H1 (cell line): Measurements from ENCODE around the gene ADGRB2. TPM values are rescaled to one million over a fixed set of nuclear protein-coding genes. Genes with fewer than 3 reads are reported as not detected.

Experiments used
- CTCF ChIA-PET: fragments of 300-600 bp; sonication (Branson Sonifier 250); formaldehyde crosslinking; loops from one replicate; lab custom pipeline; 2021; ENCODE audit not compliant: partially characterized antibody; lab: Charles Lee
- POLR2A ChIA-PET: fragments of 300-600 bp; sonication (Branson Sonifier 250); formaldehyde crosslinking; loops from one replicate; lab custom pipeline; 2021; ENCODE audit warnings: inconsistent platforms; ENCODE audit not compliant: partially characterized antibody; lab: Charles Lee
- DNase-seq, 2 experiments: peaks; one replicate each; pipeline versions ENCODE4 v3.0.0 to v3.0.0-alpha.2; 2010 to 2022; ENCODE audit warnings: low spot score in 2 of 2, low read depth in 1 of 2, mixed read lengths in 1 of 2
- FAIRE-seq: peaks from 2 replicates; lab custom pipeline; 2011; peaks lifted over from hg19 to GRCh38; lab: Jason Lieb, UNC
- H2AFZ ChIP-seq: 2 replicates; pipeline ENCODE4 v1.8.1; 2012; ENCODE audit warnings: low read length, inconsistent platforms
- H2AK5ac ChIP-seq: 2 replicates; pipeline ENCODE4 v1.6.1; 2013; ENCODE audit warnings: low read depth, low read length
- H2BK120ac ChIP-seq: replicated peaks from 2 replicates; pipeline ENCODE3; 2013; ENCODE audit warnings: low read depth, low read length, inconsistent platforms
- H2BK12ac ChIP-seq: 2 replicates; pipeline ENCODE4 v1.6.1; 2013; ENCODE audit warnings: low read depth, low read length
- H2BK15ac ChIP-seq: 2 replicates; pipeline ENCODE4 v1.6.1; 2013; ENCODE audit warnings: low read length
- H2BK20ac ChIP-seq: 2 replicates; pipeline ENCODE4 v1.6.1; 2013; ENCODE audit warnings: low read length
- H2BK5ac ChIP-seq: 2 replicates; pipeline ENCODE4 v1.6.1; 2013; ENCODE audit warnings: low read depth, low read length
- H3K14ac ChIP-seq: 2 replicates; pipeline ENCODE4 v1.6.1; 2013; ENCODE audit warnings: inconsistent platforms; ENCODE audit not compliant: insufficient read length
- H3K18ac ChIP-seq: 2 replicates; pipeline ENCODE4 v1.6.1; 2013; ENCODE audit warnings: low read length; ENCODE audit errors: extremely low read depth
- H3K23ac ChIP-seq: 2 replicates; pipeline ENCODE4 v1.6.1; 2013; ENCODE audit warnings: inconsistent platforms; ENCODE audit not compliant: insufficient read length
- H3K23me2 ChIP-seq: 2 replicates; pipeline ENCODE4 v1.6.1; 2013; ENCODE audit warnings: low read depth, low read length
- H3K27ac ChIP-seq: 2 replicates; pipeline ENCODE4 v1.6.1; 2011; ENCODE audit warnings: low read depth, low read length, inconsistent platforms
- H3K27me3 ChIP-seq, 4 experiments: replicated peaks in 1 of 4; 1 replicate in 1 of 4; 2 replicates in 3 of 4; pipeline versions ENCODE4 v1.6.1 to v1.8.1; 2011 to 2013; ENCODE audit warnings: low read length in 3 of 4, mild to moderate bottlenecking in 3 of 4, inconsistent platforms in 2 of 4, mixed read lengths in 2 of 4, moderate library complexity in 1 of 4; ENCODE audit not compliant: control insufficient read depth in 3 of 4, insufficient read depth in 3 of 4; ENCODE audit errors: extremely low read depth in 1 of 4
- H3K36me3 ChIP-seq, 4 experiments: 2 replicates each; pipeline versions ENCODE4 v1.6.1 to v1.8.1; 2011 to 2013; ENCODE audit warnings: mild to moderate bottlenecking in 4 of 4, low read length in 3 of 4, moderate library complexity in 2 of 4, control low read depth in 1 of 4, inconsistent platforms in 1 of 4; ENCODE audit not compliant: insufficient read depth in 4 of 4, control insufficient read depth in 2 of 4
- H3K4ac ChIP-seq: replicated peaks from 2 replicates; pipeline ENCODE3; 2013; ENCODE audit warnings: low read length, low read depth, mixed read lengths, inconsistent platforms; ENCODE audit not compliant: insufficient read length
- H3K4me1 ChIP-seq, 4 experiments: replicated peaks in 1 of 4; 1 replicate in 1 of 4; 2 replicates in 3 of 4; pipeline versions ENCODE4 v1.6.1 to v1.8.1; 2011 to 2013; ENCODE audit warnings: low read length in 3 of 4, inconsistent platforms in 2 of 4, mixed read lengths in 1 of 4; ENCODE audit not compliant: insufficient read depth in 4 of 4, control insufficient read depth in 3 of 4
- H3K4me2 ChIP-seq, 2 experiments: 2 replicates each; pipeline versions ENCODE4 v1.6.1 to v1.8.1; 2011 to 2013; ENCODE audit warnings: low read depth in 2 of 2, low read length in 2 of 2, control low read depth in 1 of 2, inconsistent platforms in 1 of 2, mild to moderate bottlenecking in 1 of 2; ENCODE audit not compliant: insufficient read depth in 1 of 2
- H3K4me3 ChIP-seq, 4 experiments: fragments of 200-600, 300-600 bp in 1 of 4; sonication (generic), shearing (Covaris generic), sonication (Bioruptor Twin) in 1 of 4; 2 replicates each; pipeline versions ENCODE4 v1.5.1 to v1.8.1; 2011 to 2016; ENCODE audit warnings: low read length in 4 of 4, low read depth in 3 of 4, control low read depth in 2 of 4, inconsistent platforms in 2 of 4, mild to moderate bottlenecking in 2 of 4, mixed read lengths in 1 of 4, moderate library complexity in 1 of 4; ENCODE audit not compliant: insufficient read depth in 2 of 4; ENCODE audit errors: extremely low read depth in 1 of 4
- H3K56ac ChIP-seq: replicated peaks from 2 replicates; pipeline ENCODE3; 2013; ENCODE audit warnings: low read depth, mild to moderate bottlenecking, mixed read lengths, low read length, inconsistent platforms; ENCODE audit not compliant: insufficient read length
- H3K79me1 ChIP-seq: 2 replicates; pipeline ENCODE4 v1.6.1; 2013; ENCODE audit warnings: low read depth, low read length, control low read depth
- H3K79me2 ChIP-seq, 2 experiments: 2 replicates each; pipeline versions ENCODE4 v1.6.1 to v1.8.1; 2012 to 2013; ENCODE audit warnings: low read length in 2 of 2, mild to moderate bottlenecking in 2 of 2, inconsistent platforms in 1 of 2; ENCODE audit not compliant: insufficient read depth in 2 of 2, control insufficient read depth in 1 of 2
- H3K9ac ChIP-seq, 4 experiments: replicated peaks in 1 of 4; 1 replicate in 1 of 4; 2 replicates in 3 of 4; pipeline versions ENCODE4 v1.6.1 to v1.8.1; 2011 to 2013; ENCODE audit warnings: low read depth in 3 of 4, low read length in 3 of 4, control low read depth in 2 of 4, mild to moderate bottlenecking in 2 of 4, moderate library complexity in 2 of 4, inconsistent platforms in 1 of 4; ENCODE audit errors: extremely low read depth in 1 of 4
- H3K9me3 ChIP-seq, 2 experiments: 2 replicates each; pipeline versions ENCODE4 v1.6.1 to v1.8.1; 2012 to 2013; ENCODE audit warnings: mild to moderate bottlenecking in 2 of 2, moderate library complexity in 2 of 2, control low read depth in 1 of 2, inconsistent platforms in 1 of 2, low read depth in 1 of 2, low read length in 1 of 2, mixed read lengths in 1 of 2; ENCODE audit not compliant: insufficient read depth in 2 of 2
- H4K20me1 ChIP-seq, 2 experiments: replicated peaks in 1 of 2; 2 replicates each; pipeline versions ENCODE3 to v1.8.1; 2011 to 2013; ENCODE audit warnings: inconsistent platforms in 2 of 2, low read length in 2 of 2, mild to moderate bottlenecking in 1 of 2; ENCODE audit not compliant: insufficient read depth in 2 of 2, control insufficient read depth in 1 of 2
- H4K5ac ChIP-seq: 2 replicates; pipeline ENCODE4 v1.6.1; 2013; ENCODE audit warnings: low read length, low read depth, mixed read lengths, inconsistent platforms; ENCODE audit not compliant: insufficient read length
- H4K8ac ChIP-seq: 2 replicates; pipeline ENCODE4 v1.8.0; 2013; ENCODE audit warnings: mild to moderate bottlenecking, moderate library complexity, low read length, inconsistent platforms; ENCODE audit not compliant: insufficient read depth; ENCODE audit errors: extremely low read depth
- H4K91ac ChIP-seq: replicated peaks from 2 replicates; pipeline ENCODE3; 2013; ENCODE audit warnings: low read length, mixed read lengths, inconsistent platforms; ENCODE audit not compliant: insufficient read length
- WGBS, 2 experiments: shearing (Covaris generic) in 1 of 2; methylation state at CpG; one replicate each; pipeline versions ENCODE4 v1.1.6 to v1.1.7; 2013 to 2015; ENCODE audit warnings: low lambda C conversion rate in 2 of 2, mixed read lengths in 2 of 2, inconsistent platforms in 1 of 2, low coverage in 1 of 2, missing lambda C conversion rate in 1 of 2; ENCODE audit not compliant: insufficient replicate concordance in 2 of 2, insufficient coverage in 1 of 2, insufficient read length in 1 of 2; ENCODE audit errors: extremely low coverage in 1 of 2, missing lambda C conversion rate in 1 of 2; 5-methylcytosine and 5-hydroxymethylcytosine counted together
- polyA plus RNA-seq, 7 experiments: library from polyadenylated mRNA; depleted of rRNA in 3 of 7; stranded (reverse) in 5 of 7; unstranded in 2 of 7; fragments of >200 nt in 5 of 7; fragments of 200-250 nt in 2 of 7; gene quantifications; 1 replicate in 5 of 7; 2 replicates in 1 of 7; 4 replicates in 1 of 7; pipeline versions ENCODE4 v1.2.1 to v1.2.3, GENCODE V29; 2011 to 2013; ENCODE audit warnings: missing spikeins in 2 of 7, mixed read lengths in 2 of 7
- total RNA-seq: library from RNA; stranded (reverse); fragmentation: NEBNext Ultra II Directional; extraction: Animal tissue kit (Norgen Biotek cat#: 25700); gene quantifications from 2 replicates; pipeline ENCODE4 v1.2.1, GENCODE V29; 2021

Gene ADGRB2
- total and polyA plus RNA-seq, 2 of the 8 experiments (the other 6 are each of a cell fraction or from before 2014, with no cell fraction given) = 15.6 to 26.2 TPM

GRCh38 chr1:31757989-31758388 lies 6.2 kb downstream of the ADGRB2 start:
- Histone ChIP-seq H3K79me2 (peaks cover 0 to 4% of the 10 kb centered on the region in 2 experiments; a peak in 1 of 4 replicates), H3K4ac (no peak overlapping the region), H3K27ac (no peak overlapping the region), H3K27me3 (peaks cover 0 to 8% (median 5%) of the 10 kb centered on the region in 4 experiments; a peak in 3 of 7 replicates), H2BK120ac (no peak overlapping the region), H3K18ac (0 out of 2 replicates have a peak overlapping the region, but pooled peaks have one; percentile 48), H3K23ac (no peak overlapping the region), H3K79me1 (peaks cover 3% of the 10 kb centered on the region), H2BK15ac (peak overlapping the region; percentile 88; the same call in 1 of the 2 replicates), H3K4me3 (no peak overlapping the region), H3K4me1 (peaks cover 19 to 31% (median 21%) of the 10 kb centered on the region in 4 experiments), H4K20me1 (peaks cover 2 to 11% of the 10 kb centered on the region in 2 experiments), H2BK20ac (0 out of 2 replicates have a peak overlapping the region, but pooled peaks have one; percentile 10), H4K91ac (peak overlapping the region; percentile 14), H2AFZ (no peak overlapping the region), H3K36me3 (no peaks in the 10 kb centered on the region), H3K56ac (no peak overlapping the region), H4K8ac (no peak overlapping the region; the same call in 1 of the 2 replicates), H3K9ac (no peak overlapping the region), H3K4me2 (no peak overlapping the region), H3K9me3 (no peaks in the 10 kb centered on the region), H4K5ac (no peak overlapping the region), H2AK5ac (no peak overlapping the region), H3K14ac (no peak overlapping the region), H3K23me2 (peaks cover 7% of the 10 kb centered on the region), H2BK12ac (peak overlapping the region; percentile 33; the same call in 1 of the 2 replicates), H2BK5ac (peak overlapping the region; percentile 56)
- FAIRE-seq (no peak), DNase-seq (no peak)
- WGBS, 2 experiments = 88% methylated on average over 6 of the region's 6 CpGs; no CpG with 5 or more reads in 1 of the 2 experiments
- ChIA-PET POLR2A (interaction anchor here (0.7 to 2.3 kb wide), 4 partner anchors 9 to 31 kb away, joined by 3 to 9 read pairs (median 6); no protein-coding TSS in a partner anchor), CTCF (interaction anchor here (0.8 to 14.0 kb wide), 22 partner anchors 11 to 363 kb away, joined by 3 to 206 read pairs (median 4); partner anchors contain the start of gene COL16A1)
